Right lung (tissue), 10 donors: ENCODE measurements around the gene FLRT1. TPM values are rescaled to one million over a fixed set of nuclear protein-coding genes. Genes with fewer than 3 reads are reported as not detected.

ENCODE experiments used
- DNase-seq, 2 donors: peaks; one replicate each; pipeline ENCODE4 v3.0.0-alpha.2; 2013
- long read RNA-seq, 8 donors: transcript quantifications; one replicate each; lab custom pipeline, GENCODE V29; 2026
- polyA plus RNA-seq, 5 donors: library from polyadenylated mRNA; unstranded; fragments of 120-200 nt; gene quantifications; one replicate each; pipeline versions ENCODE4 v1.2.1 to v1.2.3, GENCODE V29; 2013; ENCODE audit warnings: inconsistent platforms in 1 of 5, low replicate concordance in 1 of 5; ENCODE audit not compliant: insufficient read length in 5 of 5, insufficient read depth in 1 of 5

Gene FLRT1
- polyA plus RNA-seq = 1 to 10 TPM; 2.3 to 4.4 (median 3.5) TPM
- long read RNA-seq, donor 1 = 0 reads
- long read RNA-seq, donor 2 = 0 reads
- long read RNA-seq, donor 3 = 0 reads
- long read RNA-seq, donor 4 = 0 reads
- long read RNA-seq, donor 5, partial matches to known transcripts = 0 of 1 reads
- long read RNA-seq, donor 5, other reads (novel, unspliced or antisense) = 0 of 1 reads
- long read RNA-seq, donor 6, partial matches to known transcripts = 0 of 1 reads
- long read RNA-seq, donor 6, other reads (novel, unspliced or antisense) = 0 of 1 reads
- long read RNA-seq, donor 7 = 0 reads
- long read RNA-seq, donor 8, partial matches to known transcripts = 0 of 2 reads
- long read RNA-seq, donor 8, other reads (novel, unspliced or antisense) = 0 of 2 reads

- no peak for DNase-seq
These were observed at the start of gene FLRT1 for GRCh38 chr11:64035576-64035975. Gene FLRT1, plus strand, starts transcription at chr11:64035931. Its CDS starts 80,337 bp downstream, at chr11:64116268.

GRCh38 chr11:63986156-63986931 is 49.4 kb upstream of the FLRT1 start, which contains the start of gene OTUB1:
Gene OTUB1, plus strand, starts transcription at chr11:63986438. Its CDS starts 19 bp downstream, at chr11:63986457.
- DNase-seq = peak; percentile 86 to 87

- no peak for DNase-seq
These were observed 48.7 kb upstream of the FLRT1 start for GRCh38 chr11:63986932-63987513.

GRCh38 chr11:63991558-63991957 is 44.2 kb upstream of the FLRT1 start:
- DNase-seq = no peak

- DNase-seq = no peak
These were observed 42.6 kb upstream of the FLRT1 start for GRCh38 chr11:63993100-63993499.

GRCh38 chr11:63993993-63994392 is 41.7 kb upstream of the FLRT1 start:
- DNase-seq = no peak

GRCh38 chr11:63996512-63996911 is 39.2 kb upstream of the FLRT1 start:
- DNase-seq = no peak

GRCh38 chr11:63997104-63997700 is 38.5 kb upstream of the FLRT1 start:
- DNase-seq = no peak

GRCh38 chr11:63997801-63998337 is 37.9 kb upstream of the FLRT1 start:
- DNase-seq = no peak

- DNase-seq = no peak
These were observed 37.0 kb upstream of the FLRT1 start for GRCh38 chr11:63998558-63999348.

- peak in 1 of 2 donors; percentile 38 for DNase-seq
These were observed 36.2 kb upstream of the FLRT1 start for GRCh38 chr11:63999349-64000025.

- DNase-seq = peak in 1 of 2 donors; percentile 68
These were observed 35.5 kb upstream of the FLRT1 start for GRCh38 chr11:64000026-64000739.

- DNase-seq = no peak
These were observed 34.8 kb upstream of the FLRT1 start for GRCh38 chr11:64000740-64001483.

GRCh38 chr11:64001484-64002420 is 34.0 kb upstream of the FLRT1 start:
- peak in 1 of 2 donors; percentile 52 for DNase-seq

GRCh38 chr11:64003807-64004589 is 31.7 kb upstream of the FLRT1 start:
- no peak for DNase-seq

- no peak for DNase-seq
These were observed 31.1 kb upstream of the FLRT1 start for GRCh38 chr11:64004590-64004984.

GRCh38 chr11:64005691-64006090 is 30.0 kb upstream of the FLRT1 start:
- no peak for DNase-seq
